Endothelial cell of umbilical vein (primary cell): ENCODE data around the gene PTGDS. TPM values are rescaled to one million over a fixed set of nuclear protein-coding genes. Genes with fewer than 3 reads are reported as not detected.

Experiments used
- BruUV-seq: library from RNA; stranded (reverse); fragments of 400-500 nt; replicated peaks from 2 replicates; lab custom pipeline; 2021; lab: Mats Ljungman, UMichigan
- CTCF ChIA-PET: fragments of 300-600, 350-600 bp; sonication (Branson Sonifier 250); formaldehyde crosslinking; loops from one replicate; lab custom pipeline; 2021; ENCODE audit warnings: antibody characterized with exemption, inconsistent platforms; lab: Charles Lee
- POLR2A ChIA-PET: fragments of 300-600, 350-600 bp; sonication (Branson Sonifier 250); formaldehyde crosslinking; loops from one replicate; lab custom pipeline; 2021; ENCODE audit warnings: antibody characterized with exemption, inconsistent platforms; lab: Charles Lee
- DNase-seq: peaks from one replicate; pipeline ENCODE4 v3.0.0-alpha.2; 2011; ENCODE audit warnings: low read depth, low spot score
- FAIRE-seq: peaks from 2 replicates; lab custom pipeline; 2011; peaks lifted over from hg19 to GRCh38; lab: Jason Lieb, UNC
- H2AFZ ChIP-seq: 2 replicates; pipeline ENCODE4 v1.6.0; 2012; ENCODE audit warnings: low read depth, low read length, control low read depth, inconsistent platforms
- H3K27ac ChIP-seq: 2 replicates; pipeline ENCODE4 v1.5.1; 2011; ENCODE audit warnings: low read depth, mild to moderate bottlenecking, control low read depth, low read length, moderate library complexity; ENCODE audit not compliant: insufficient read depth
- H3K27me3 ChIP-seq, 2 experiments: 2 replicates each; pipeline versions ENCODE4 v1.6.0 to v1.6.1; 2011; ENCODE audit warnings: low read length in 2 of 2, mixed read lengths in 1 of 2; ENCODE audit not compliant: control insufficient read depth in 2 of 2, insufficient read depth in 2 of 2
- H3K36me3 ChIP-seq, 2 experiments: 2 replicates in 1 of 2; 3 replicates in 1 of 2; pipeline ENCODE4 v1.5.1; 2011; ENCODE audit warnings: low read length in 2 of 2, mild to moderate bottlenecking in 1 of 2, moderate library complexity in 1 of 2; ENCODE audit not compliant: control insufficient read depth in 2 of 2, insufficient read depth in 2 of 2; ENCODE audit errors: extremely low read depth in 1 of 2
- H3K4me1 ChIP-seq: 3 replicates; pipeline ENCODE4 v1.5.1; 2011; ENCODE audit warnings: mild to moderate bottlenecking, low read length; ENCODE audit not compliant: control insufficient read depth, insufficient read depth; ENCODE audit errors: extremely low read depth
- H3K4me2 ChIP-seq: 2 replicates; pipeline ENCODE4 v1.6.1; 2011; ENCODE audit warnings: low read length, control low read depth, mixed read lengths; ENCODE audit not compliant: insufficient read depth
- H3K4me3 ChIP-seq, 3 experiments: fragments of 200-600 bp in 1 of 3; sonication (generic), shearing (Covaris generic) in 1 of 3; replicated peaks in 1 of 3; 2 replicates each; pipeline ENCODE4 v1.5.1; 2011 to 2016; ENCODE audit warnings: control low read depth in 3 of 3, low read length in 3 of 3, mild to moderate bottlenecking in 2 of 3, inconsistent platforms in 1 of 3, low read depth in 1 of 3, moderate library complexity in 1 of 3; ENCODE audit not compliant: insufficient read depth in 1 of 3
- H3K79me2 ChIP-seq: 2 replicates; pipeline ENCODE4 v1.6.0; 2012; ENCODE audit warnings: low read length, inconsistent platforms; ENCODE audit not compliant: control insufficient read depth, insufficient read depth
- H3K9ac ChIP-seq: replicated peaks from 2 replicates; pipeline ENCODE3; 2011; ENCODE audit warnings: low read length, control low read depth; ENCODE audit not compliant: insufficient read depth; ENCODE audit errors: extremely low read depth
- H3K9me1 ChIP-seq: replicated peaks from 3 replicates; pipeline ENCODE4 v1.6.0; 2011; ENCODE audit warnings: mild to moderate bottlenecking, low read length; ENCODE audit not compliant: control insufficient read depth, insufficient read depth; ENCODE audit errors: extremely low read depth
- H3K9me3 ChIP-seq: replicated peaks from 2 replicates; pipeline ENCODE4 v1.5.1; 2012; ENCODE audit warnings: low read length, inconsistent platforms; ENCODE audit not compliant: control insufficient read depth, insufficient read depth
- H4K20me1 ChIP-seq: replicated peaks from 2 replicates; pipeline ENCODE3; 2011; ENCODE audit warnings: mild to moderate bottlenecking, low read length; ENCODE audit not compliant: control insufficient read depth, insufficient read depth; ENCODE audit errors: extremely low read depth
- CTCF ChIP-seq, 2 donors: IDR thresholded peaks; 1 replicate in 1 of 2; 2 replicates in 1 of 2; pipeline ENCODE4 v1.5.1; 2011; ENCODE audit warnings: low read length in 2 of 2, mild to moderate bottlenecking in 2 of 2, moderate library complexity in 2 of 2, control low read depth in 1 of 2, inconsistent platforms in 1 of 2, low read depth in 1 of 2; ENCODE audit not compliant: insufficient read depth in 1 of 2; ENCODE audit errors: extremely low read depth in 1 of 2
- EZH2 ChIP-seq: IDR thresholded peaks from 2 replicates; pipeline ENCODE4 v1.6.1; 2012; ENCODE audit warnings: borderline replicate concordance, low read depth, mild to moderate bottlenecking, moderate library complexity, low read length, inconsistent platforms; ENCODE audit not compliant: severe bottlenecking
- FOS ChIP-seq: IDR thresholded peaks from 2 replicates; pipeline ENCODE4 v1.6.1; 2011; ENCODE audit warnings: mild to moderate bottlenecking, low read length, moderate library complexity, borderline replicate concordance; ENCODE audit not compliant: insufficient read depth
- GATA2 ChIP-seq: IDR thresholded peaks from 2 replicates; pipeline ENCODE4 v1.7.0; 2011; ENCODE audit warnings: low read depth, mild to moderate bottlenecking, moderate library complexity, mixed read lengths, low read length; ENCODE audit not compliant: insufficient read length, insufficient read depth
- JUN ChIP-seq: IDR thresholded peaks from 2 replicates; pipeline ENCODE4 v1.6.1; 2011; ENCODE audit warnings: borderline replicate concordance, low read depth; ENCODE audit not compliant: insufficient read length, insufficient read depth
- MYC ChIP-seq: IDR thresholded peaks from one replicate; pipeline ENCODE4 v1.6.1; 2011; ENCODE audit warnings: mild to moderate bottlenecking, low read depth, low read length
- POLR2A ChIP-seq: IDR thresholded peaks from 2 replicates; pipeline ENCODE4 v1.6.1; 2012; ENCODE audit warnings: low read depth, mild to moderate bottlenecking, control low read depth, low read length
- POLR2AphosphoS5 ChIP-seq: IDR thresholded peaks from 2 replicates; pipeline ENCODE4 v1.6.1; 2012; ENCODE audit warnings: low read depth, mild to moderate bottlenecking, control low read depth, low read length, moderate library complexity; ENCODE audit not compliant: insufficient read depth
- dilution Hi-C: fragments of 300-500 bp; cut with MboI; formaldehyde crosslinking; loops from one replicate; pipeline ENCODE4 v1.15.0; 2019; ENCODE audit warnings: low sequenced_read_pairs; ENCODE audit not compliant: extremely low pct_ligation_motif_present
- intact Hi-C: fragments of 100-400 bp; cut with micrococcal nuclease; formaldehyde crosslinking; loops from one replicate; pipeline ENCODE4 v1.10.0; 2022
- polyA plus RNA-seq, 4 experiments: library from polyadenylated mRNA; depleted of rRNA in 3 of 4; stranded (reverse) in 3 of 4; unstranded in 1 of 4; fragments of >200 nt; gene quantifications; 2 replicates each; pipeline versions ENCODE4 v1.2.1 to v1.2.3, GENCODE V29; 2011 to 2012; ENCODE audit warnings: missing spikeins in 1 of 4
- total RNA-seq: library from RNA; stranded (reverse); gene quantifications from 2 replicates; pipeline ENCODE4 v1.2.3, GENCODE V29; 2021
- TF ChIP-seq, protein P1 (sequence below): IDR thresholded peaks from 2 replicates; pipeline ENCODE4 v1.6.1; 2011; ENCODE audit not compliant: insufficient read depth, insufficient read length

PTGDS gene
- total and polyA plus RNA-seq, 2 donors (not counting 3 experiments of a cell fraction or from before 2014, with no cell fraction given), result not detected

DNA sequence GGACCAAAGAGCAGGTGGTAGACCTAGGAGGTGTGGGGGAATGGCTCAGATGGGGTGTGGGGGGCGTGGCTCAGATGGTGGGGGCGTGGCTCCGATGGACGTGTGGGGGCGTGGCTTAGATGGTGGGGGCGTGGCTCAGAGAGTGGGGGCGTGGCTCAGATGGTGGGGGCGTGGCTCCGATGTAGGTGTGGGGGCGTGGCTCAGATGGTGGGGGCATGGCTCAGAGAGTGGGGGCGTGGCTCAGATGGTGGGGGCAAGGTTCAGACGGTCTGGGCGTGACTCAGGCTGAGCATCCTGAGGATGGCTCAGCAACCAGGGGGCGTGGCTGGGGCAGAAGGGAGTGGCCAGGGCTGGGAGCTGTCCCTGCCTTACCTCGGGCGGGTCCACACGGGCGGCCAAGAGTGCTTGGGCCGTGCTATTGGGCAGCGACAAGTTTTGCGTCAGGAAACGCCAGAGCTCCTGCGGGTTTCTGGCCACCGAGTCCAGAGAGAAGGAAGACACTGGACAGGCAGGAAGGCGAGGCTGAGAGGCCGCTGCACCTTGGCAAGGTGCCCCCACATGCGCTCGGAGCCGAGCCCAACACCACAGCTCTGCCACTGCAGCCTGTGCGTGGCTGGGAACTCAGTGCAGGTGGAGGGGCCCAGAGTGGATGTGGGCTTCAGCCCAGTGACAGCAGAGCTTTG, 44.8 kb downstream of the PTGDS start:
- TF ChIP-seq, protein P1, sequence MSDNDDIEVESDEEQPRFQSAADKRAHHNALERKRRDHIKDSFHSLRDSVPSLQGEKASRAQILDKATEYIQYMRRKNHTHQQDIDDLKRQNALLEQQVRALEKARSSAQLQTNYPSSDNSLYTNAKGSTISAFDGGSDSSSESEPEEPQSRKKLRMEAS, result no peak
- no peak for TF ChIP-seq FOS
- no peak for TF ChIP-seq JUN
- TF ChIP-seq MYC, result no peak
- TF ChIP-seq GATA2, result no peak
- TF ChIP-seq POLR2AphosphoS5, result no peak
- TF ChIP-seq POLR2A, result no peak
- no peak for TF ChIP-seq CTCF (IDR thresholded peaks at IDR 0.05; ENCODE audit: extremely low read depth in 1 of 2, insufficient read depth in 1 of 2, low read depth in 1 of 2, low read length in 2 of 2)
- no peak for TF ChIP-seq EZH2
- Histone ChIP-seq H3K27me3 (no peaks in the 10 kb centered on the region), H3K4me2 (no peak overlapping the region), H2AFZ (no peak overlapping the region), H3K9ac (no peak overlapping the region), H3K9me1 (no peaks in the 10 kb centered on the region), H3K27ac (no peak overlapping the region), H3K79me2 (no peaks in the 10 kb centered on the region), H3K4me3 (no peak overlapping the region), H3K4me1 (peaks cover under 1% of the 10 kb centered on the region), H3K9me3 (no peaks in the 10 kb centered on the region), H3K36me3 (no peaks in the 10 kb centered on the region), H4K20me1 (no peaks in the 10 kb centered on the region)
- peak; percentile 38 for FAIRE-seq
- ChIA-PET POLR2A (no interaction called here), CTCF (interaction anchor here (1.4 to 1.8 kb wide), 3 partner anchors 7 to 25 kb away, joined by 3 to 17 read pairs (median 4); no protein-coding TSS in a partner anchor)
- dilution Hi-C loops, result no loop called here
- DNase-seq, result peak; percentile 61
- BruUV-seq, result no TSS peak
- intact Hi-C loops, result no loop called here
